ENCODE data around the gene TRIM42. TPM values are rescaled to one million over a fixed set of nuclear protein-coding genes. Genes with fewer than 3 reads are reported as not detected.

TRIM42 gene
- total RNA-seq, 2 donors from 2014 or later = not detected

DNA sequence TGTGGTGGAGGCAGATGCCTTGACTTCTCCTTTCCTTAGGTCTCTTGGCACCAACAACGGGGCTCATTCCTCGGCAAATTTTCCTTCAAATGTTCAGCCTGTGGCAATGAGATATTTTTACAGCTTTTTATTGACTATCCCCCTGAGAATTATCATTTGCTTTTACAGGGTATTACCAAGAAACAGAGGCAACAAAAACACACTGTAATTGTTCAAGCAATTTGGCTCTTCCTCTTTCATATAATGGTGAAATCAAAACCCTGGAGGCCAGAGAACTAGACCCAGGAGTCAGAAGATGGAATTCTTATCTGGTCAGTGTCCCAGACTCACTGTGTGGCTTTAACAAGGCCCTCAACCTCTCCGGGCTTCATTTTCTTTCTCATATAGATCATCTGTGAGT, 40.1 kb downstream of the TRIM42 start:
- no peak for ATAC-seq
- H3K9me3 ChIP-seq (ENCODE audit: control insufficient read depth, low read length, poor library complexity, severe bottlenecking) = peaks cover 3% of the 10 kb centered on the region
- no peaks in the 10 kb centered on the region for H3K36me3 Mint-ChIP-seq (ENCODE audit: low read depth)
- no peak for DNase-seq
- H3K4me3 Mint-ChIP-seq = no peak overlapping the region
- H3K4me1 Mint-ChIP-seq = no peaks in the 10 kb centered on the region
- H3K27me3 Mint-ChIP-seq = no peaks in the 10 kb centered on the region
- H3K27ac Mint-ChIP-seq = no peak overlapping the region

DNA sequence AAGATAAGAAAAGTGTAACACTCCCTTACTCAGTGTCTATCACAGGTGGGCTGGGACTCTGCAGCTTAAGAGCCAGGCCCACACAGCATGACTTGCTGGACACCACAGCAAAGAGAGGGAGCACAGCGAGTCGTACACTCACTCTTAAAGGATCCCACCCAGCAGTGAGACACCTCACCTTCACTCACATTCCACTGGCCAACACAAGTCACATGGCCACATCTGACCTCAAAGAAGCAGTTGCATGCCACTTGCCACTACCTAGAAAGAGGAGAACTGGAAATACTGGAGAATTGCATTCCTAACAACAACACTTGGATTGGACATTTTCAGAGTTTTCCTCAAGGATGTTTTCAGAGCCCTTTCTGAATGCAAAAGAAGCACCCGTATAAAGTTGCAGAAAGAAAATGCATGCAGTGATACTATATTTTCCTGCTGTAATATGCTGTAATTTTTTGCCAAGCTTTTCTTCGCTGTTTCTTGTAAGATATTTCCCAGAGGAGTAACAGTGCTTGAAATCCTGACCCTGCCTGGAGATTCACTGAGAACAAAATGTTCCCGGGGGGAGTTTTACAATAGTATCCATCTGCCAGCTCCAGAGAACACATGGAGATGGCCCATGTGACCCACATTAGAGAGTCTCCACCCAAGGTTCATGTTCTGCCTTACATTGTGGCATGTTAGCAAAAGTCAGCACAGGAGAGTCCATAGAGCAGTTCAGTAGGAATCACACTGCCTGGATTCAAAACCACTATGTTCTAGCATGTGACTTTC, 42.2 kb downstream of the TRIM42 start:
- H3K36me3 Mint-ChIP-seq (ENCODE audit: low read depth) = no peaks in the 10 kb centered on the region
- H3K9me3 ChIP-seq (ENCODE audit: control insufficient read depth, low read length, poor library complexity, severe bottlenecking) = peaks cover 3% of the 10 kb centered on the region
- no peak for ATAC-seq
- H3K27ac Mint-ChIP-seq = no peak overlapping the region
- H3K4me3 Mint-ChIP-seq = no peak overlapping the region
- no peaks in the 10 kb centered on the region for H3K27me3 Mint-ChIP-seq
- no peak for DNase-seq
- no peaks in the 10 kb centered on the region for H3K4me1 Mint-ChIP-seq

DNA sequence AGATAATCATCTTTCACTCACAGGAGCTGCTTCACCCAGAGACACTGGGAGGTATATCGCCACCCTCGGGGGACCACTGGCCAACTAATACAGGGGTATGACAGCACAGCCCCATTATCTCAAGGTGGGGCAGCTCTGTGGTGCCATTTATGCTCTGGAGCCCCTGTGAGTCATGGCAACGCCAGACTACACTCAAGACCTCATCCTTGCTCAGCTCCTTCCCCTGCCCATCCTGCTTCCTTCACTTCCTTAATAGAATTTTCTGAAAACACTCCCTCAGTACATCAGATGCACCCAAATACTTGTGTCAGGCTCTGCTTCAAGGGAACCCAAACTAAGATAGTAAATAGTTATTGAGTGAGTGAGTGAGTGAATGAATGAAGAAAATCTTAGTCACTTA, 45.7 kb downstream of the TRIM42 start:
- ATAC-seq (no peak), DNase-seq (no peak)
- Mint-ChIP-seq H3K36me3 (ENCODE audit: low read depth) (no peaks in the 10 kb centered on the region), H3K4me3 (no peak overlapping the region), H3K27me3 (peaks cover 8% of the 10 kb centered on the region), H3K27ac (no peak overlapping the region), H3K4me1 (no peaks in the 10 kb centered on the region)
- peaks cover 3% of the 10 kb centered on the region for H3K9me3 ChIP-seq (ENCODE audit: control insufficient read depth, low read length, poor library complexity, severe bottlenecking)

DNA sequence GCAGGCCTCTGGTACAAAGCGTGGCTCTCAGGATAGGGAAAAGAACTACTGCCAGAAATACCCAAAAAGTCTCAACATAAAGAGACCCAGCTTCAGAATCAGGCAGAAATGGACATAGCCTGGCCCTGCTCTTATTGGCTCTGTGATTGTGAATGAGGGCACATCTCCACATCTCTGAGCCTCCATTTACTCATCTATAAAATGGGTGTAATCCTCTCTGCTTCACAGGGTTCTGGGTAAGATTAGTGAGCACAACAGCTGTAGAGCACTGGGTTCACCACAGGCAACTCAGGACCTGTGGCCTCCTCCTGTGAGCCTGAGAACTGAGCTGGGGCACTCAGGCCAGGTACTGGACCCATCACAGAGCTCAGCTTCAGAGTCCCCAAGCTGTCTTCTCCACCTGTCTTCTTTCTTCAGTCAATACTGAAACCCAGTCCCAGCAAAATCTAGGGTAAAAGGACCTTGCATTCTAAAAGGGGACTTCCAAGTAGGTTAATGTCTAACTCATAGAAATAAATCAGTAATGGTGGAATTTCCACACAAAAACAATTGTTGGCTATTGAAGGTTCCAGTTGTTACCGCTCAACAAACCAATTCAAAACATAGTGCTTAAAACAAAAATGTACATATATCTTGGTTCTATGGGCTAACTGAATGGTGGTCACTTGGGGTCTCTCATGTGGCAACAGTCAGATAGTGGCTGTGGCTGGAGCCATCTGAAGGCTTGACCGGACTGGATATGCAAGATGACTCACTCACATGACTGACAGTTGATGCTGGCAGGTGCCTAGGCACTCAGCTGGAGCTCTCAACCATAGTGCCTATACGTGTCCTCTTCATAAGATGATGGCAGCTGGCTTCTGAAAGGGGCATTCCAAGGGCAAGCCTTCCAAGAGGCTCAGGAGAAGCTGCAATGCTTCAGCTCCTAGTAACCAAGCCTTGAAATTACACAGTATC, 47.3 kb downstream of the TRIM42 start:
- H3K4me1 Mint-ChIP-seq = no peaks in the 10 kb centered on the region
- H3K4me3 Mint-ChIP-seq = no peak overlapping the region
- no peak for DNase-seq
- H3K27ac Mint-ChIP-seq = no peak overlapping the region
- H3K36me3 Mint-ChIP-seq (ENCODE audit: low read depth) = no peaks in the 10 kb centered on the region
- no peaks in the 10 kb centered on the region for H3K9me3 ChIP-seq (ENCODE audit: control insufficient read depth, low read length, poor library complexity, severe bottlenecking)
- peaks cover 8% of the 10 kb centered on the region for H3K27me3 Mint-ChIP-seq
- ATAC-seq = no peak

DNA sequence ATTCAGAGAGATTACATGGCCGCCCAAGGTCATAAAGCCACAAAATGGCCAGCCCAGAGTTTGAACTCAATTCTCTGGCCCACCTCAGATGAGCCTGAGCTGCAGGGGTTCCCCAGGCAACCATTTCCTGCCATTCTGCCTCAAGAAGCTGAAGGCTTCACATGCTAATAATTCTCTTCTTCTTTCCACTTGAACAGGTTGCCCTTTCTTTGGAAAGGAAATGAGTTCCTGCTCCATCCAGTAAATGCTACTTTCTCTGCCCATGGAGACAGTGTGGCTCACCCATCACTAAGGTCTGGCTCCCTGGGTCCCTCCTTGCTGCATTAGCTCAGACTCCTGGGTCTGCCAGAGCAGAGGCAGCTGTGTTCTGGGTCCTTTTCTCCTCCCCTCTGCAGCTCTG, 48.2 kb downstream of the TRIM42 start:
- ATAC-seq = no peak
- Mint-ChIP-seq H3K27me3 (peaks cover 8% of the 10 kb centered on the region), H3K27ac (no peak overlapping the region), H3K4me1 (no peaks in the 10 kb centered on the region), H3K36me3 (ENCODE audit: low read depth) (no peaks in the 10 kb centered on the region), H3K4me3 (no peak overlapping the region)
- H3K9me3 ChIP-seq (ENCODE audit: control insufficient read depth, low read length, poor library complexity, severe bottlenecking) = no peaks in the 10 kb centered on the region
- DNase-seq = no peak

DNA sequence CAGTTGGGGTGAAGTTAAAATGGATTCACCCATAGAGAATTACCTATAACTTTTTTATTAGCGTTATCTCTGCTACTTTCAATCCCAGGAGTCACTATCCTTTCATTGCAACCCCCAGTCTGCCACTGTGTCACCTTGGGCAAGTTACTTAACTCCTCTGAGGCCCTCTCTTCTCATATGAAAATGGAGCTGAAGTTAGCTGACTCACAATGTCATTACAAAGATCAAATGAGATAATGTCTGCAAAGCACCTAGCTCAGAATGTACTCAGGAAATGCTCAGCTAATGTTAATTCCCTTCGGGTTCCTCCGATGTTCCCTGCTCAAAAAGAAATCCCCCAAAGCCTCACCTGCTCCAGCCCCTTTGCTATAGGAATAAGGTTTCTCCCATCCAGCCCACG, 50.0 kb downstream of the TRIM42 start:
- no peaks in the 10 kb centered on the region for H3K9me3 ChIP-seq (ENCODE audit: control insufficient read depth, low read length, poor library complexity, severe bottlenecking)
- DNase-seq (no peak), ATAC-seq (no peak)
- H3K36me3 Mint-ChIP-seq (ENCODE audit: low read depth) = no peaks in the 10 kb centered on the region
- no peak overlapping the region for H3K4me3 Mint-ChIP-seq
- H3K27me3 Mint-ChIP-seq = peaks cover 8% of the 10 kb centered on the region
- no peak overlapping the region for H3K27ac Mint-ChIP-seq
- no peaks in the 10 kb centered on the region for H3K4me1 Mint-ChIP-seq

DNA sequence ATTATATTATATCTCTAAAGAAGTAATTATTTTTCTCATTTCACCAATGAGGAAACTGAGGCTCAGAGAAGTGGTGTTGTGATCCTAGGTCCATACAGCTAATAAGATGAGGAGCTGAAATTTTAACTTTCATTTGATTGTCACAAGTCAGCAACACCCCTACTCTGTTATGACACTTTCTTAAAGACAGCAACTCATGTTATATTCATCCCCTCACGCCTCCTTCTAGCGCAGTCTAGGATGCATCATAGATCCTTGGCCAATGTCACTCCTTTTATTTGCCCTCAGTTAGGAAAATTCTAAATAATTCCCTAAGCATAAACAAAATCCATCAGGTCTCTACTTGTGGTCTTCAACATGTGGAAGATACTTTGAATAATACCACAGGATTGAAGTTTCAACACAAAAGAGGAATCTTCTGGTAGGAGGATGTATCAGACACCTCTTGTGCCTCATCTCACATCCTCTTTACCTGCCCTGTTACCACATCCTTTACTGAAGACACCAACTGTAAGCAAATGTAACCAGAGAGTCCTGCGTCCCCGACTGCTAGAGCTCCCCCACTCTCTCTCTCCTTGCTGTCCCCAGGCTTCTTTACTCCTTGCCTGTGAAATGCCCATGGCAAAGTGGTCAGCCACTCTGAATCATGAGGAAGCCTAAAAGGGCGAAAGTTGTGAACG, 53.7 kb downstream of the TRIM42 start:
- no peaks in the 10 kb centered on the region for H3K9me3 ChIP-seq (ENCODE audit: control insufficient read depth, low read length, poor library complexity, severe bottlenecking)
- Mint-ChIP-seq H3K4me1 (no peaks in the 10 kb centered on the region), H3K27ac (no peak overlapping the region), H3K36me3 (ENCODE audit: low read depth) (no peaks in the 10 kb centered on the region), H3K4me3 (no peak overlapping the region), H3K27me3 (peaks cover 8% of the 10 kb centered on the region)
- ATAC-seq = no peak
- no peak for DNase-seq

DNA sequence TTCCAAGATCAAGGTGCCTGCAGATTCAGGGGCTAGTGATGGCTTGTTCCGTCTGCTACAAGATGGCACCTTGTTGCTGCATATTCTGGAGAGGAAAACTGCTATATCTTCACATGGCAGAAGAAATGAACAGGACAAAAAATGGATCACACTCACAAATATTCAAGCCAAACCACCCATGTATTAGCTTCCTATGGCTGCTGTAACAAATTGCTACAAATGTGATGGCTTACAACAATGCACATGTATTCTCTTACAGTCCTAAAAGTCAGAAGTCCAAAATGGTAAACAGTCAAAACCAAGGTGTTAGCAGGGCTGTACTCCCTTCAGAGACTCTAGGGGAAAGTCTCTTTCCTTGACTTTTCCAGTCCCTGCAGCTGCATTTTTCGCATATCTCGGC, 55.8 kb downstream of the TRIM42 start:
- no peak overlapping the region for H3K27ac Mint-ChIP-seq
- no peak for DNase-seq
- no peak for ATAC-seq
- H3K4me3 Mint-ChIP-seq = no peak overlapping the region
- H3K27me3 Mint-ChIP-seq = peaks cover 13% of the 10 kb centered on the region
- no peaks in the 10 kb centered on the region for H3K9me3 ChIP-seq (ENCODE audit: control insufficient read depth, low read length, poor library complexity, severe bottlenecking)
- no peaks in the 10 kb centered on the region for H3K36me3 Mint-ChIP-seq (ENCODE audit: low read depth)
- peaks cover 3% of the 10 kb centered on the region for H3K4me1 Mint-ChIP-seq

DNA sequence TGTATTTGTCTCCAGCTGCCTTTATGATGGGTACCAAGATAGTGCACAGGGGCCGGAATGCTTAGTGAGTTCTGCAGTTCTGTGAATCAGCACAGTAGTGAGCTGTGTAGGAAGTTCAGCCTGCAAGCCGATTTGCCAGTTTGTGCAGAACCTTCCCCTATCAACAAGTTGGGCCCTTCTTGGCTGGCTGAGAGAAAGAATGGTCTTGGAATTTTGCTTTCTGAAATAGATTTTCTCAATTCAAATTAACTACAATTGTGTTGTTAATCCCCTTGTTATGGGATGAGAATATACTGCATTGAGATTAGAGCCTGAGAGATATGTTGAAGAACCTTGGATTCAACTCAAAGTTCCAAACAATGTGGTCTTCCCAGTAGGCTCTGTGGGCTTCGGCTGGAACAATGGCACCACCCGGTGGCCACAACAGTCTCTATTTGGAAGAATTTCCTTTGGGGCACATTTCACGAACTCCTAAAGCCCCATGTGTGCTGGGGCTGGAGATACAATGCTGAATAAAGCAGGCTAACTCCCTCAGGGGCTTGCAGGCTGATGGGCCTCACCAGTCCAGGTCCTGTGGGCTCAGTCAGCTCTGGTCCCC, 59.1 kb downstream of the TRIM42 start:
- no peaks in the 10 kb centered on the region for H3K9me3 ChIP-seq (ENCODE audit: control insufficient read depth, low read length, poor library complexity, severe bottlenecking)
- DNase-seq (no peak), ATAC-seq (no peak)
- H3K27ac Mint-ChIP-seq = no peak overlapping the region
- no peaks in the 10 kb centered on the region for H3K36me3 Mint-ChIP-seq (ENCODE audit: low read depth)
- H3K4me1 Mint-ChIP-seq = peaks cover 3% of the 10 kb centered on the region
- H3K4me3 Mint-ChIP-seq = no peak overlapping the region
- peaks cover 17% of the 10 kb centered on the region for H3K27me3 Mint-ChIP-seq

DNA sequence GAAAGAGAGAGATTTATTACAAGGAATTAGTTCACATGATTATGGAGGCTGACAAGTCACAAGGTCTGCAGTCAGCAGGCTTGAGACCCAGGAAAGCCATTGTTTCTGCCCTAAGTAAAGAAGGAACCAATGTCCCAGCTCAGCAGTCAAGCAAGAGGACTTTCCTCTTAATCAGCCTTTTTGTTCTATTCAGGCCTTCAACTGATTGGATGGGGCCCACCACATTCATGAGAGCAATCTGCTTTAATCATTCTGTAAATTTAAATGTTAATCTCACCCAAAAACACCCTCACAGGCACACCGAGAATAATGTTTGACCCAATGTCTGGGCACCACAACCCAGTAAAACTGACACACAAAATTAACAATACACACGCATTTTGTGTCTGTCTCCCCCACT, 64.3 kb downstream of the TRIM42 start:
- Mint-ChIP-seq H3K27ac (no peak overlapping the region), H3K36me3 (ENCODE audit: low read depth) (no peaks in the 10 kb centered on the region), H3K27me3 (peaks cover 13% of the 10 kb centered on the region), H3K4me3 (no peak overlapping the region), H3K4me1 (peaks cover 3% of the 10 kb centered on the region)
- ATAC-seq = no peak
- DNase-seq = no peak
- H3K9me3 ChIP-seq (ENCODE audit: control insufficient read depth, low read length, poor library complexity, severe bottlenecking) = no peaks in the 10 kb centered on the region

DNA sequence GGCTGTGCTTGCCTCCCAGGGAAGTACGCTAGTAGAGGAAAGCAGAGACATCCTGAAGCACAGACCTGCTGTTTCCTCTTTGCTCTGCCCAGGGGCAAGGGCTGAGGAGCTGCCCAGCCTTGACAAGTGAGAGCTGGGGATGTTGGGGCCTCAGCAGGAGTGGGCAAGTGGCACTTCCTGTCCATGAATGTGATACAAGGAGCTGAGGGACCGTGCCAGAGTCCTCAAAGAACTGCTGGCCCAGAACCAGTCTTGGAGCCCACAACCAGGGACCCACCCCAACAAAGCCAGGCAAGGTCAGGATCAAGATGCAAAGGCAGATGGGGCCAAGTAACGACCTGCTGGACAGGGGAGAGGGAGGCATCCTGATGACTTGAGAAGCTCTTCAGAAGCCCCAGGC, 70.3 kb downstream of the TRIM42 start:
- Mint-ChIP-seq H3K27ac (no peak overlapping the region), H3K4me3 (no peak overlapping the region), H3K27me3 (peaks cover 11% of the 10 kb centered on the region), H3K36me3 (ENCODE audit: low read depth) (no peaks in the 10 kb centered on the region), H3K4me1 (no peaks in the 10 kb centered on the region)
- no peak for ATAC-seq
- H3K9me3 ChIP-seq (ENCODE audit: control insufficient read depth, low read length, poor library complexity, severe bottlenecking) = no peaks in the 10 kb centered on the region
- no peak for DNase-seq

DNA sequence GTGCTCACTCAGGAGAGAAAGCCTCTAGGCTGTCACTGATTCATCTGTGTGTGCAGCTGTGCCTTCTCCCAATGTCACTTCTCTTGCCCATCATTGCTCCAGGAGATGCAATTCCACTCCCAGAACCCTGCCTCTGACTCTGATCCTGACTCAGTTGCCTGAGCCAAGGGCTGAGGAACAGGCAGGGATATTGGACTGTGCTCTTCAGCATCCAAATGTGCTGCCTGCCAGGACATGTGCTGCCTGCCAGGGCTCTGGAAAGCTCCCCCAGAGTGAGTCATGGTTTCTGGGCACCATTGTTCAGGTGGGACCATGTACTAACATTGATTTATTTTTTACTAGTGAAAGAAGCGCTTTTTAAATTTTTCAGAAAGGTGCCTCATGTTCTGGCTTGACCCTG, 71.0 kb downstream of the TRIM42 start:
- DNase-seq (no peak), ATAC-seq (no peak)
- H3K9me3 ChIP-seq (ENCODE audit: control insufficient read depth, low read length, poor library complexity, severe bottlenecking) = no peaks in the 10 kb centered on the region
- H3K36me3 Mint-ChIP-seq (ENCODE audit: low read depth) = no peaks in the 10 kb centered on the region
- H3K27me3 Mint-ChIP-seq = peaks cover 11% of the 10 kb centered on the region
- H3K27ac Mint-ChIP-seq = no peak overlapping the region
- no peak overlapping the region for H3K4me3 Mint-ChIP-seq
- no peaks in the 10 kb centered on the region for H3K4me1 Mint-ChIP-seq
